RWPE1 (cell line): ENCODE data around the gene SMYD3.

ENCODE experiments used
- CTCF ChIA-PET: fragments of 350-600 bp; sonication (Branson Sonifier 250); formaldehyde crosslinking; extraction: SDS; loops from one replicate; lab custom pipeline; 2021; lab: Yijun Ruan, JAX
- POLR2A ChIA-PET: fragments of 400-600 bp; formaldehyde crosslinking; extraction: SDS; loops from one replicate; lab custom pipeline; 2020; ENCODE audit warnings: antibody characterized with exemption; ENCODE audit not compliant: low non-redundant PET; lab: Yijun Ruan, JAX
- DNase-seq: peaks from one replicate; pipeline ENCODE4 v3.0.0; 2012; ENCODE audit warnings: low spot score
- H3K27ac ChIP-seq: fragments of 450-650 bp; 2 replicates; pipeline ENCODE4 v1.5.1; 2017
- CTCF ChIP-seq: fragments of 450-650 bp; conservative IDR thresholded peaks from 2 replicates; pipeline ENCODE4 v1.5.1; 2017; ENCODE audit warnings: low read depth, mild to moderate bottlenecking

Gene SMYD3

DNA sequence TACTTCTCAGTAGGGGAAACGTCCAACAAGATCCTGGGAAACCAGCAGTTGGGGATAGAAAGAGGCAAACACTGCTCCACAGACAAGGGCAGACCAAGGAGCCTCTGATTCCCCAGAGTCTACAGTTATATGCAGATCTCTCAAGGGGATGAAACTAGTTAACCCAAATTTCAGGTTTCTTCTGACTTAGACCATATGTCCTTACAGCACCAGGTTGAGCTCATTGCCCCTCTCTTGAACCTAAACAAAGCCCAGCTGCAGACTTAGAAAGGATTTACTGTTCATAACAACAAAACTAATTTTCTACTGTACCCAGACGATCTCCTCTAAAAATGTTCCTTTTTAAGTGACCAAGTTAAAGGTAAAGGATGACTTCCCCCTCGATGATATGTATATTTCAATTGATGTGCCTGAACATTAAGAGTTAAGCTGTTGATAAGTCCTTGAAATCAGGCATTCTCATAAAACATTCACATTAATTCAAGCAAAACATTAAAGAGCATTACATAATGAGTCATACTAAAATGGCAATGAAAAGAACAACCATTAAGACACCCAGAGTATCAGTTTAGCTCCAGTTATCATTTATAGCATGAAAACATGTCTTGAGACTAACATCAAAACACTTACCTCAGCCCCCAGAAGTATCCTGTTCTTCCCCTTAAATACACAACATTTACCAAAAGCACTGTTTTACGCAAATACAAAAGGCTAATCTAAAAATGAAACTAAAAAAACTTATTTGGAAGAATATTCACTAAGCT is 24.1 kb downstream of the SMYD3 start:
- no peak for DNase-seq
- H3K27ac ChIP-seq, result no peak overlapping the region
- ChIA-PET POLR2A (no interaction called here), CTCF (interaction anchor here (0.6 kb wide), 1 partner anchor 1327 kb away, joined by 3 read pairs; no protein-coding TSS in a partner anchor)
- no peak for TF ChIP-seq CTCF

GRCh38 chr1:246479061-246479460 is 28.0 kb downstream of the SMYD3 start:
- POLR2A ChIA-PET, result no interaction called here
- CTCF ChIA-PET, result interaction anchor here (0.6 kb wide), 1 partner anchor 225 kb away, joined by 3 read pairs; no protein-coding TSS in a partner anchor
- no peak for TF ChIP-seq CTCF
- H3K27ac ChIP-seq, result no peak overlapping the region
- DNase-seq, result no peak

DNA sequence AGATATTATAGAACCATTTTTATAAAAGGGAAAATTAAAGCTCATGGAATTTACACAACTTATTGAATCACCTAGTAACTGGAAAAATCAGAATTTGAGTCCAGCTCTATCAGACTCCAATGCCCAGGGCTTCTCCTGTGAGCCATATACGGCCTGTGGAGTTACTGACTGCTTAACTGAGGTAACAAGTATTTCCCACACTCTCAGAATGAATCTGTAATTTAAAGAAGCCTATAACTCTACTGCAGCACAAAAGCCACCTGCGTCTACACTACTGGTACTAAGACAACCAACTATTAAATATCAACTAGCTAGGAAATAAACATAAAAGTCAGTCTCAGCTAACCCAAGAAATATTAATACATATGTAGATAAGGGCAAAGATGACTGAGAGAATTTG is 29.4 kb downstream of the SMYD3 start:
- DNase-seq, result no peak
- CTCF ChIA-PET, result no interaction called here
- no peak overlapping the region for H3K27ac ChIP-seq
- POLR2A ChIA-PET, result no interaction called here
- no peak for TF ChIP-seq CTCF

DNA sequence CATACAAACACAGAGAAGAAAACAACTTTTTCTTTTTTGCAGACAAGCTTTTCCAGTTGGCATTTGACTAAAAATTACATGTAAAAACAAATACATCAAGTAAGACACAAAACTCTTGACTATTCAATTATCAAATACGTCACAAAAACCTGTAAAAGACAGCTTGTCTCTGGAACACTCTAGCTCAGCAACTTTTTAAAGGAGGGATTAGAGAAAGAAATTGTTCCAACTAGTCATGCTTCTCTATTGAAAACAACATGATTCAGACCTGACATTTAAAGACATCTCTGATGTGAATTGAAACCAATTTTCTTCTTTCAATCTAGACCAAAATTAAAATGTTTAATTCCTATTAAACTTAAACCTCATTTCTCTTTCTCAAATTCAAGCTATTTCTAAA is 30.3 kb downstream of the SMYD3 start:
- H3K27ac ChIP-seq, result no peak overlapping the region
- CTCF ChIA-PET, result no interaction called here
- POLR2A ChIA-PET, result no interaction called here
- no peak for TF ChIP-seq CTCF
- DNase-seq, result no peak

DNA sequence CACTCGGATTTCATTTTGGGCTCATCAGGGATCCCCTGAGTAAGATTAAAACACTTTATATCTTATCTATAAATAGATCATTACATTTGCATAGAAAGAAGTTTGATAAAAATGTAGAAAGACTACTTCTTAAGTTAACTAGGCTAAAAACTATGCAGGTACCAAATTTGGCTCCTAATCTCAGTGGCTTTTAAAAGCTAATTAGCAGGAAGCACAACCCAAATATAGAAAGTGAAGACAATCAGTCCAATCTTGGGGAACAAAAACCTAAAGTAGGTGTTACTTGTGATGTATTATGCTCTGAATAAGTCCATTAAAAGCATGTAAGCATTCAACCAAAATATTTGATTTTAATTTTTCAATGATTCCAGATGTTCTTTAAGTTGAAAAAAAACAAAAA is 35.4 kb downstream of the SMYD3 start:
- TF ChIP-seq CTCF, result no peak
- DNase-seq, result no peak
- ChIA-PET POLR2A (no interaction called here), CTCF (no interaction called here)
- H3K27ac ChIP-seq, result no peak overlapping the region

- no peak for DNase-seq
- ChIA-PET CTCF (no interaction called here), POLR2A (no interaction called here)
- no peak for TF ChIP-seq CTCF
- H3K27ac ChIP-seq, result no peak overlapping the region
Observed at GRCh38 chr1:246470585-246470984, 36.5 kb downstream of the SMYD3 start.
